ENCODE measurements around the gene KCNK13. TPM values are rescaled to one million over a fixed set of nuclear protein-coding genes. Genes with fewer than 3 reads are reported as not detected.

The KCNK13 gene
- total RNA-seq, 2 experiments from 2014 or later, result not detected

DNA sequence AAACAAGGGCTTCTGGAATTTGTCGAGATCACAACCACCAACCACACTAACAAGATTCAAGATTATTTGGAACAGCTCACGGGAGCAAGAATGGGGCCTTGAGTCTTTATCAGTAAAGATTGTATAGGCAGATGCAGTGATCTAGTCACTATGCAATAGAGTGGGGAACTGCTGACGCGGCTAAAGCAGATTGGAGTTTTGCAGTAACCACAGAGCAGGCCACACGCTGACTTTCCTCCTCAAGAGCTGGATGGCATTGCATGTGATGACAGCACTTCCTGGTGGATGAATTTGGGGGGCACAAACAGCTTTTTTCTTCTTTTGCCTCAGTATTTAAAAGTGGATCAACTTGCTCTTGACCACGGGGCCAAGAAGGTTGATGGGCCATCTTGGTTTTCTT is 46.0 kb downstream of the KCNK13 start:
- H3K27ac Mint-ChIP-seq, result no peak overlapping the region
- intact Hi-C loops (cut with micrococcal nuclease), result no loop called here
- ATAC-seq (no peak), DNase-seq (no peak)
- H3K9me3 Mint-ChIP-seq, result no peaks in the 10 kb centered on the region
- peaks cover 8% of the 10 kb centered on the region for H3K27me3 Mint-ChIP-seq
- ChIA-PET POLR2A (no interaction called here), CTCF (no interaction called here)
- no peaks in the 10 kb centered on the region for H3K36me3 Mint-ChIP-seq (ENCODE audit: low read depth)
- TF ChIP-seq, protein P1, sequence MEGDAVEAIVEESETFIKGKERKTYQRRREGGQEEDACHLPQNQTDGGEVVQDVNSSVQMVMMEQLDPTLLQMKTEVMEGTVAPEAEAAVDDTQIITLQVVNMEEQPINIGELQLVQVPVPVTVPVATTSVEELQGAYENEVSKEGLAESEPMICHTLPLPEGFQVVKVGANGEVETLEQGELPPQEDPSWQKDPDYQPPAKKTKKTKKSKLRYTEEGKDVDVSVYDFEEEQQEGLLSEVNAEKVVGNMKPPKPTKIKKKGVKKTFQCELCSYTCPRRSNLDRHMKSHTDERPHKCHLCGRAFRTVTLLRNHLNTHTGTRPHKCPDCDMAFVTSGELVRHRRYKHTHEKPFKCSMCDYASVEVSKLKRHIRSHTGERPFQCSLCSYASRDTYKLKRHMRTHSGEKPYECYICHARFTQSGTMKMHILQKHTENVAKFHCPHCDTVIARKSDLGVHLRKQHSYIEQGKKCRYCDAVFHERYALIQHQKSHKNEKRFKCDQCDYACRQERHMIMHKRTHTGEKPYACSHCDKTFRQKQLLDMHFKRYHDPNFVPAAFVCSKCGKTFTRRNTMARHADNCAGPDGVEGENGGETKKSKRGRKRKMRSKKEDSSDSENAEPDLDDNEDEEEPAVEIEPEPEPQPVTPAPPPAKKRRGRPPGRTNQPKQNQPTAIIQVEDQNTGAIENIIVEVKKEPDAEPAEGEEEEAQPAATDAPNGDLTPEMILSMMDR (IDR thresholded peaks at IDR 0.05), result no peak
- no peaks in the 10 kb centered on the region for H3K4me1 Mint-ChIP-seq (ENCODE audit: low read depth)
- no peak overlapping the region for H3K4me3 Mint-ChIP-seq

GRCh38 chr14:90109858-90110257 is 48.1 kb downstream of the KCNK13 start:
- H3K27me3 Mint-ChIP-seq, result peaks cover 12% of the 10 kb centered on the region
- H3K27ac Mint-ChIP-seq, result no peak overlapping the region
- no peaks in the 10 kb centered on the region for H3K9me3 Mint-ChIP-seq
- intact Hi-C loops (cut with micrococcal nuclease), result no loop called here
- H3K36me3 Mint-ChIP-seq (ENCODE audit: low read depth), result no peaks in the 10 kb centered on the region
- POLR2A ChIA-PET, result no interaction called here
- CTCF ChIA-PET, result interaction anchor here (1.2 kb wide), 1 partner anchor 126 kb away, joined by 3 read pairs; no protein-coding TSS in a partner anchor
- H3K4me3 Mint-ChIP-seq, result no peak overlapping the region
- ATAC-seq (no peak), DNase-seq (peak; percentile 21)
- no peaks in the 10 kb centered on the region for H3K4me1 Mint-ChIP-seq (ENCODE audit: low read depth)
- TF ChIP-seq, protein P1 (IDR thresholded peaks at IDR 0.05), result no peak

- H3K9me3 Mint-ChIP-seq, result no peaks in the 10 kb centered on the region
- CTCF ChIA-PET, result no interaction called here
- no peak for DNase-seq
- TF ChIP-seq, protein P1 (IDR thresholded peaks at IDR 0.05), result no peak
- H3K27me3 Mint-ChIP-seq, result peaks cover 19% of the 10 kb centered on the region
- no peak for ATAC-seq
- no peak overlapping the region for H3K27ac Mint-ChIP-seq
- no peaks in the 10 kb centered on the region for H3K4me1 Mint-ChIP-seq (ENCODE audit: low read depth)
- intact Hi-C loops (cut with micrococcal nuclease), result no loop called here
- POLR2A ChIA-PET, result no interaction called here
- H3K36me3 Mint-ChIP-seq (ENCODE audit: low read depth), result no peaks in the 10 kb centered on the region
- no peak overlapping the region for H3K4me3 Mint-ChIP-seq
These were observed 50.2 kb downstream of the KCNK13 start for GRCh38 chr14:90111895-90112534.

DNA sequence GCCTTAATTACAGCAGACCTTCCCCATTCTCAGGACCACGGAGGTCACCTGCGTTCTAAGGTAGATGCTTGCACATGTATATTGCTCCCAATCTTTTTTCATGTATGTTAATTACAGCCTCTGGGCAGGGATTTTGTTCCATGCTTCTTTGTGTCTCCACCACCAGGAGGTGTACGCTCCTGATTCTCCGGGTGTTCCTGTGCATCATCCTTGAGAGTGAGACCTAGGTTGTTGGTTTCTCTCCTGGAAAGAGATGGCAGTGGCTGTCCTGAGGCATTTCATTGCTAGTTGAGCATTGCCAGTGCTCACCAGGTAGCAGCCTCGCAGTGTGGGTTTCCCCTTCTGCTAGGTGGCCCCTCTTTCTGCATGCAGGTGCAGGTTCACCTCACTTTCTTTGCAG is 52.8 kb downstream of the KCNK13 start:
- DNase-seq (no peak), ATAC-seq (no peak)
- H3K36me3 Mint-ChIP-seq (ENCODE audit: low read depth), result no peaks in the 10 kb centered on the region
- ChIA-PET CTCF (no interaction called here), POLR2A (no interaction called here)
- no peak overlapping the region for H3K27ac Mint-ChIP-seq
- peaks cover 23% of the 10 kb centered on the region for H3K27me3 Mint-ChIP-seq
- TF ChIP-seq, protein P1 (IDR thresholded peaks at IDR 0.05), result no peak
- H3K4me1 Mint-ChIP-seq (ENCODE audit: low read depth), result no peaks in the 10 kb centered on the region
- no peak overlapping the region for H3K4me3 Mint-ChIP-seq
- intact Hi-C loops (cut with micrococcal nuclease), result no loop called here
- H3K9me3 Mint-ChIP-seq, result no peaks in the 10 kb centered on the region

GRCh38 chr14:90115780-90116179 is 54.0 kb downstream of the KCNK13 start:
- ChIA-PET POLR2A (no interaction called here), CTCF (no interaction called here)
- no peaks in the 10 kb centered on the region for H3K36me3 Mint-ChIP-seq (ENCODE audit: low read depth)
- TF ChIP-seq, protein P1 (IDR thresholded peaks at IDR 0.05), result no peak
- no peaks in the 10 kb centered on the region for H3K9me3 Mint-ChIP-seq
- DNase-seq (no peak), ATAC-seq (no peak)
- no peak overlapping the region for H3K27ac Mint-ChIP-seq
- peaks cover 23% of the 10 kb centered on the region for H3K27me3 Mint-ChIP-seq
- H3K4me1 Mint-ChIP-seq (ENCODE audit: low read depth), result no peaks in the 10 kb centered on the region
- H3K4me3 Mint-ChIP-seq, result no peak overlapping the region
- intact Hi-C loops (cut with micrococcal nuclease), result no loop called here
